GM06990 (cell line): ENCODE measurements around the gene SEC14L1.

Experiments used
- DNase-seq: peaks from one replicate; pipeline ENCODE4 v3.0.0-alpha.2; 2011; ENCODE audit not compliant: insufficient read length; ENCODE audit errors: extremely low read depth
- H3K27me3 ChIP-seq: replicated peaks from 2 replicates; pipeline ENCODE4 v1.6.0; 2011; ENCODE audit warnings: low read length; ENCODE audit not compliant: control insufficient read depth, insufficient read depth
- H3K36me3 ChIP-seq: 2 replicates; pipeline ENCODE4 v1.5.1; 2011; ENCODE audit warnings: low read length; ENCODE audit not compliant: control insufficient read depth, insufficient read depth
- H3K4me3 ChIP-seq: replicated peaks from 2 replicates; pipeline ENCODE4 v1.5.1; 2011; ENCODE audit warnings: low read depth, mild to moderate bottlenecking, control low read depth, low read length
- CTCF ChIP-seq: IDR thresholded peaks from 2 replicates; pipeline ENCODE4 v1.5.1; 2011; ENCODE audit warnings: low read length, control low read depth, mild to moderate bottlenecking, inconsistent platforms; ENCODE audit not compliant: insufficient read depth, poor library complexity, severe bottlenecking

SEC14L1 gene

DNA sequence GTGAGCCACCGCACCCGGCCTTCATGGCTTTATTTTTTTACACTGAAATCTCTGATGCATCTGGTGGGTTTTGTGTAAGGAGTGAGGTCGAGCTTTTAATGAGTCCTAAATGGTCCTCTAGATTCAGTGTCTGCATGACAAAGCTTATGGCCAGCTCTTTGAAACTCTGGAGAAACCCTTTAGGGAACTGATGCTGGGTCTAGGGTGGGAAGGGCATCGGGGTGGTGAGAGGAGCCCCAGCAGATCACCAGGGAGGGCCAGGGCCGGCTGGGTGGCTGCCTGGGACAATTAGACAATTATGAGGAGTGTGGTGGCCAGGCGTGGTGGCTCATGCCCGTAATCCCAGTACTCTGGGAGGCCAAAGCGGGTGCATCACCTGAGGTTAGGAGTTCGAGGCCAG, 93.9 kb downstream of the SEC14L1 start:
- no peak overlapping the region for H3K4me3 ChIP-seq
- no peak for TF ChIP-seq CTCF

GRCh38 chr17:77235370-77235941, 94.7 kb downstream of the SEC14L1 start:
- Histone ChIP-seq H3K4me3 (no peak overlapping the region), H3K27me3 (no peaks in the 10 kb centered on the region)

More for the DNA sequence above, 93.9 kb downstream of the SEC14L1 start:
- Histone ChIP-seq H3K36me3 (no peaks in the 10 kb centered on the region), H3K27me3 (no peaks in the 10 kb centered on the region)
- DNase-seq: no peak

DNA sequence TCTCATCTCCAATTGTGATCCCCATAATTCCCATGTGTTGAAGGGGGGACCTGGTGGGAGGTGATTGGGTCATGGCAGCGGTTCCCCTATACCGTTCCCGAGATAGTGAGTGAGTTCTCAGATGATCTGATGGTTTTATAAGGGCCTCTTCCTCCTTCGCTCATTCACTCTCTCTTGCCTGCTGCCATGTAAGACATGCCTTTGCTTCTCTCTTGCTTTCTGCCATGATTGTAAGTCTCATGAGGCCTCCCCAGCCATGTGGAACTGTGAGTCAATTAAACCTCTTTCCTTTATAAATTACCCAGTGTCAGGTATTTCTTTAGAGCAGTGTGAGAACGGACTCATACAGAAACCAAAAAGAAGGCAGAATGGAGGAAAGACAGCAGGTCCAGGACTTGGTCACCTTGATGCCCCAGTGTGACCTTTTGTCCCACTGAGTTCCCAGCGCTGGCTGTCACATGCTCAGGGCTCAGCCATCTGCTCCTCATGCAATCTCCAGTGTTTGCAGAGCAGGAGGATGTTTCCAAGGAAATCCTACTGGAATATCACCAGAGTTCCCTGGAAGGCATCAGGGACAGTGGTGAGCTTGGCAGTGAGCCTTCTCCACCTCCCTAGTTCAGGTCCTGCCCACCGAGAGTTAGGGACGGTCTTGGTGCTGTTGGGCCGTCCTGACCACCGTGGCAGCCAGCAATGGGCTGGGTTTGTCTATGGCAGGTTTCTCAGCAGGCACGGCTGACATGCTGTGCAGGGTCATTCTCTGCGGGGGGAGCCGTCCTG, 96.7 kb downstream of the SEC14L1 start:
- Histone ChIP-seq H3K4me3 (no peak overlapping the region), H3K27me3 (no peaks in the 10 kb centered on the region), H3K36me3 (no peaks in the 10 kb centered on the region)
- DNase-seq: no peak
- TF ChIP-seq CTCF: no peak

More at GRCh38 chr17:77235370-77235941, 94.7 kb downstream of the SEC14L1 start:
- no peak for DNase-seq
- H3K36me3 ChIP-seq: no peaks in the 10 kb centered on the region
- no peak for TF ChIP-seq CTCF

DNA sequence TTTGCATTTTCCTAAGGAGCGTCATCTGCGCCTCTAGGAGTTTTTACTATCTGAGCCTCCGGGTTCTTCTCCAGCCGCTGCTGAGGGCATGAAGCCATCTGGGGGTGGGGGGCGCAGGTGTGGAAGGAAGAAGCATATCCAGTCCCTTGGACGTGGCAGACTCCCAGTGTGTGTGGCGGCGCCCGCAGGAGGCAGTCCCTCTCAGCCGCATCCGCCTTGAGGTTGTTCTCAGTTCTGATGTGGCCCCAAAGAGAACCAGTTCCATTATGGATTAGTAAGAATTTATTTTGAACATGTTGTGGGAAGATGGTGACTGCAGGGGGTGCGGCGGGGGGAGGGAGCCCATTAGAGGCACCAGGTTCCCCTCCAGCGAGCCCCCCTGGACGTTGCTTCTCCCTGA, 100.2 kb downstream of the SEC14L1 start:
- H3K36me3 ChIP-seq: no peaks in the 10 kb centered on the region

DNA sequence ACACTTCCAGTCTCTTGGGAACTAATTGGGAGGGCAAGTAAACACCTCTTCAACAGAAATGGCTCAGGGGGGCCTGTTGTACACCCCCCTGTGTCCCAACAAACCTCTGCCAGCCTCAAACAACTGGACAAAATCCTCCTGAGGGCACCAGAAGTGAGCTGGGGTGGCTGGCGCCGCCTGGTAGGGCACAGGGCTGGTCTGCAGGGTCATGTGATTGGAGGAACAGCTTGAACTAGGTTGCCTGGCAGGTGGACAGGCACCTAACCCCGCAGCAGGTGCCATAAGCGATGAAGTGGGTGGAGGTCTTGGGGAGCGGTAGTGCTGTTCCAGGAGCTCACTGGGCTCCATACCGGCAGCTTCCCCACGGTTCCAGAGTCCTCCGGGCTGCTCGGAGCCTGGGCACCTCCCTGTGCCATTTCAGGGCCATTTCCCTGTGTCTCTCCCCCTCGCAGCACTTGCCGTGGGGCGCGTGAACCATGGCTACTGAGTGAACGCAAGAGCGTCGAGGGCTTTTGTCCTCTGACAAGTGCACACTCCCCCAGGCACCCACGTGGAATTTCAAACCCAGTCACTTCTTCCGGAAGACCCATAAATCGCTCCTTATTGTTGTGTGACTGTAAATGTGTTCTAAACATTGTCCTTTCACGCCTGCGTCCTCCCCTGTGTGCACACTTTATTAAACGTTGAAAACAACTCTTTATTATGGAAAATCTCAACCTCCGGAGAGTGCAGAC, 101.5 kb downstream of the SEC14L1 start:
- H3K4me3 ChIP-seq: no peak overlapping the region
- H3K27me3 ChIP-seq: no peaks in the 10 kb centered on the region
- no peaks in the 10 kb centered on the region for H3K36me3 ChIP-seq
- peak; percentile 28 for TF ChIP-seq CTCF
- DNase-seq: no peak

More for the DNA sequence above, 100.2 kb downstream of the SEC14L1 start:
- no peaks in the 10 kb centered on the region for H3K27me3 ChIP-seq
- no peak for DNase-seq
- no peak for TF ChIP-seq CTCF
- no peak overlapping the region for H3K4me3 ChIP-seq
